Inflammatory macrophage (primary cell): ENCODE results near the gene NLGN3.

Source experiments
- DNase-seq, 2 donors: peaks; one replicate each; pipeline ENCODE4 v3.0.0-alpha.2; 2020 to 2022

NLGN3 gene

GRCh38 chrX:71214604-71215337, 70.1 kb downstream of the NLGN3 start:
- no peak for DNase-seq

GRCh38 chrX:71215338-71215912, 70.8 kb downstream of the NLGN3 start:
- DNase-seq, result no peak

- DNase-seq, result no peak
Measured at GRCh38 chrX:71216485-71216884, 71.8 kb downstream of the NLGN3 start.

- no peak for DNase-seq
Measured at GRCh38 chrX:71217298-71217697, 72.7 kb downstream of the NLGN3 start.
